Stimulated activated CD4-positive, alpha-beta T cell treated with anti-CD3 and anti-CD28 coated beads, Interleukin-4, amount 100 ng/mL, for 4 hours (primary cell): ENCODE measurements around the gene CT47C1.
"Not testable (repeated sequence)": the region's sequence is repeated elsewhere in the genome, so short reads cannot be mapped to it uniquely, and the experiment has no call there.

Experiments used
- DNase-seq, 2 experiments: peaks; one replicate each; pipeline ENCODE4 v3.0.0-alpha.2; 2020

CT47C1 gene

DNA sequence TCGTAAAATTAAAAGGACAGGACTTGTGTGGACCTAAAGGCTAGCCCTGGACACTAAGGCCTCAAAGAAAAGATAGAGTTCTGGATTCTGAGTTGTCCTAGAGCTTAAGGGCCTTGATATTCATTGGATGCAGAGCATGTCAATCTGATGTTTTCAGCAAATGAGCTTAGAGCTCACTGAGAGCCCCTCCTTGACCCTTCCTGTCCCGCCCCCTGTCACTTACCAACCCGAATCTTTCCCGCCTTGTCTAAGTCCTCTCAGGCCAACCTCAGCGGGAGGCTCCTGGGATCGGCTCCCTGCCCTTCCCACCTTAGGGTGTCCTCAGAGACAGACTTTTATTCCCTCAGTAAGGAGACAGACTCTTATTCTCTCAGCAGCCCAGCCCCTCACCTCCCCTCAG is at the start of gene CT47C1:
Gene CT47C1 (plus strand): TSS at position 250 of the 400 bp plus-strand sequence. CDS start 233 bp downstream, outside the sequence.
- no peak for DNase-seq

- no peak for DNase-seq
Measured at GRCh38 chrX:119025900-119026299, 46.9 kb upstream of the CT47C1 start.

- not testable (repeated sequence) for DNase-seq
Measured at GRCh38 chrX:119026344-119026743, 46.4 kb upstream of the CT47C1 start.

GRCh38 chrX:119027960-119028732 is 44.6 kb upstream of the CT47C1 start:
- DNase-seq: not testable (repeated sequence)

DNA sequence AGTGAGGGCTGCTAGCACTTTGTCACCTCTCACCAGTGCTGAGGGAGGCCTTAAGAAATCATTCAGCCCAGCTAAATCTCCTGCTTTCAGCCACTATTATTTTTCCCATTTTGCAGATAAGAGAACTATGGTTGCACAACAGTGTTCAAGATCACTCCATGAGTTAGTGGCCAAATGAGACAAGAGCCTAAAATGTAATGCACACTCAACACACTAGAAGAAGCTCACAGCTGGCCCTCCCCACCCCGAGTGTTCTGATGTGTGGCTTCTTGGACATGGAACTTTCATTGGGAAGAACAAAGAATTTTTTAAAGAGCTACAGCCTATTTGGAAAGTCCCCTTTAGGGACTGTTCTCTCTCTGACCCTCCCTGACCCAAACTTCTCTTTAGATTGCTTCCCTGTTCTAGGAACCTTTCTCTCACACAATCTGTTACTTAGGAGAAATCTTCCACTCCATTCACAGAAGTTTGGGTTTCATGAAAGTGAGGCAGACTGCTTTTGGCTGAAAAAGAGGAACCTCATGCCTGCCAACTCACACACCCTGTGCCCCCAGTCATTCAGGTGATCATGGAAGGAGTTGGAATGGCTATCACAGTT is 44.0 kb upstream of the CT47C1 start:
- DNase-seq: no peak

GRCh38 chrX:119029656-119030055 is 43.1 kb upstream of the CT47C1 start:
- DNase-seq: not testable (repeated sequence)

- DNase-seq: no peak
Measured at GRCh38 chrX:119030990-119031389, 41.8 kb upstream of the CT47C1 start.

- no peak for DNase-seq
Measured at GRCh38 chrX:119036107-119037029, 36.4 kb upstream of the CT47C1 start.

DNA sequence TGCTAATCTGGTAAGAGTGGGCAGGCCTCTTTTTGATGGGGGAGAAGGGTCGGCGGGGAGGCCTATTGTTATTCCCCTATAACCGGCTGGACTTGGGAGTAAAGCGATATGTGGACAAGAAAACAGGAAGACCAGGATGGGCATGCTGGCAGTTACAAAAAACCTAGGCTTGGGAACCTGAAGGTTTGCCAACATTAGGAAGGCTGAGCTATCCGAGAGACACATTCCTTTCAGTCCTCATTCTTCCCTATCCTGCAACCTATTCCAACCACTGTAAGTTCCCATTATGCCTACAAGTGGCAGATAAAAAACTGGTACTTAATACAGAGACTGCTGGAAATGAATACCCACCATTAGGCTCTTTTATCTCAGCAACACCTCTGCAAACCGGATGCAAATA is 32.4 kb upstream of the CT47C1 start:
- DNase-seq: no peak

DNA sequence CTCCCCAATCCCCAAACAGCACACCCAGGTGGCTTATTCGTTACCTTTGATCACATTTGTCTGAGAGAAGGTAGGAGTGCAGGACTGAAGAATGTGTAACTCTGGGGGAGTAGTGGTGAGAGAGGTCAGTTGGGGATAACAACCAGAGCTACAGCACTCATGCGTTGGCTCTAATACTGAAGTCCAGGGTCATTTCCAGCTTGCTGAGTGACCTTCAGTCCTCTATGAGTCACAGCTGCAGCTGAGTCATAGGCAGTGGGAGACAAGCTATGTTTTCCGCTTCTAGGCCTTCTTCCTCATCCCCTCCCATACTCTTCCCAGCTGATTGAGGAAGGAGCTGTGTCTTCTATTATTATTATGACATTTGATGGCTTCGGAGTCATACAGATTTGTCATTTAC is 31.6 kb upstream of the CT47C1 start:
- no peak for DNase-seq

- DNase-seq: no peak
Measured at GRCh38 chrX:119042040-119042439, 30.8 kb upstream of the CT47C1 start.

GRCh38 chrX:119042996-119043395 is 29.8 kb upstream of the CT47C1 start:
- no peak for DNase-seq

DNA sequence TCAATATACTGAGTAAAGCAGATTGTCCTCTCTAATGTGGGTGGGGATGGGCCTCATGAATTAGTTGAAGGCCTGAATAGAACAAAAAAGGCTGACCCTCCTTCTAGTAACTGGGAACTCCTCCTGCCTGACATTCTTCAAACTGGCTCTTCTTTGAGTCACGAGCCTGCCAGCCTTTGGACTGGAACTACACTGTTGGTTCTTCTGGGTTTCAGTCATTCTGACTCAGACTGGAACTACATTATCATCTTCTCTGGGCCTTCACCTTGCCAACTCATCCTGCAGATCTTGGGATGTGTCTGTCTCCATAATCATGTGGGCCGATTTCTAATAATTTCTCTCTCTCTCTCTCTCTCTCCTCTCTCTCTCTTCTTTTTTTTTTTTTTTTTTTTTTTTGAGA is 26.9 kb upstream of the CT47C1 start:
- no peak for DNase-seq

DNA sequence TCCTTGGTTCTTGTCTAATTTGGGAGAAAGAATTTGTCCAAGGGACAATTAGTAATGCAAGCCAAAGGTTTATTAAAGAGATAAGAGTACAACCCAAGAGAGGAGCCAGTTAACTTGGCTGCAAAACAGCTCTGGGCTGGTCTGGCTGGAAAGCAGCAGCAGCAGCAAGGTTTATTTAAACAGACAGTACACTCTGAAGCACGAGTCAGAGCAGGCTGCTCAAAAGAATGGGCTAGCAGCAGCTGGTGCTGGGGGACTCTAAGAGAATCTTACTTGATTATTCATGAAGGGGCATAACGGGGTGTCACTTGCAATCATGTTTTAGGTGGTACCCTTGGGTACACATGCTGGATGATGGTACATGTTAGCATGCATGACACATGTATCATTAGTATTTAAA is 17.1 kb upstream of the CT47C1 start:
- no peak for DNase-seq

- no peak for DNase-seq
Measured at GRCh38 chrX:119062750-119063374, 9.9 kb upstream of the CT47C1 start.

DNA sequence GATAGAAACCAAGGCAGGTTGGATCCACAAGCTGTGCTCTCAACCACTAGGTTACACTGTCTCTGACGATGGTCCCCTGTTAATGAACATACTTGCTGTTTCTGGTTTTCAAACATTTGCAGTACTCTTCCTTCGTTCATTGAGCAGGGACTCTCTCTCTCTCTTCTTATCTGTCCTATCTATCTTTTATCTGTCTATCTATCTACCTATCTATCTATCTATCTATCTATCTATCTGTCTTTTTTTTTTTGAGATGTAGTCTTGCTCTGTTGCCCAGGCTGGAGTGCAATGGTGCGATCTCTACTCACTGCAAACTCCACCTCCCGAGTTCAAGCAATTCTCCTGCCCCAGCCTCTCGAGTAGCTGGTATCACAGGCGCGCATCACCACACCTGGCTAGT is 9.4 kb upstream of the CT47C1 start:
- no peak for DNase-seq

DNA sequence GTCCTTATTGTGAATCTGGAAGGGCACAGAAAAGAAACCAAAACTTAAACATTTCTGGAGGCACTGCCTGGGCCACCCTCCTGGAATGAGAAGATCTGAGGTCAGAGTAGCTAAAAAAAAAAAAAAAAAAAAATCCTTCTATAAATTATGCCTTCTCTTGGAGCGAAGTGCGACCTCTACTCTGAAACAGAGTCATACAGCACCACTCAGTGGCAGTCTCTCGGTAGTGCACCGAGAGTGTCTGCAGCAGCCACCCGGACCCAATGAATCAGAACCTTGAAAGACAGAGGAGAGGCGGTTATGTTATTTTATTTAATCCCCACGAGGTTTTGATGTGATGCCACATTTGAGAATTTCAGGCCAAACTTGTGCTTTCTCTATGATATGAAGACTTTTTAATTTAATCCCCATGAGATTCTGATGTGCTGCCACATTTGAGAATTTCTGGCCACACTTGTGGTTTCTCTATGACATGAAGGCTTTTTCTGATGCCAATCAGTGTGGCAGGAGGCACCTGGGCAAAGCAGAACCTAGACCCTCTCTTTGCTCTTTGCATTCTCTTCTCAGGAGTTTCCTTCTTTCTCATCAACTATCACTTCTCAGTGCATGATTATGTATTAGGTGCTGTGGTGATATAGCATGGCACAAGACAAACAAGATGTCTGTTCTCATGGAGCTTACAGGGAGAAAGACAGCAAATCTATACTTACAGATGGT is 5.6 kb upstream of the CT47C1 start:
- DNase-seq: peak; percentile 21 to 25

DNA sequence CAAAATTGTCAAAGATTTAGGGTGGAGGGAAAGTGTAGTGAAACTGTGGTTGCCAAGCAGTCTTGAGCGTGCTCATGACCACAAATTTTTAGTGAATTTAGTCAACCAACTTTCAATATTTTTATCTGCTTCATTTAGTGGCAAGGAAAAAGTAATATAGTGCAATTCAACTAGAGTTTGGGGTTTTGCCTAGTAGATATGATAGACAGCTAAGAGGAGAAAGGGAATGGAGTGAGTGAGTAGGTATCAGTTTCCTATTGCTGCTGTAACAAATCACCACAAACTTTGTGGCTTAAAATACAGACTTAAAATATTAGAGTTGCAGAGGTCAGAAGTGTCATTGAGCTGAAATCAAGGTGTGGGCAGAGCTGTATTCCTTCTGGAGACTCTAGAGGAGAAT is 3.7 kb upstream of the CT47C1 start:
- DNase-seq: no peak

DNA sequence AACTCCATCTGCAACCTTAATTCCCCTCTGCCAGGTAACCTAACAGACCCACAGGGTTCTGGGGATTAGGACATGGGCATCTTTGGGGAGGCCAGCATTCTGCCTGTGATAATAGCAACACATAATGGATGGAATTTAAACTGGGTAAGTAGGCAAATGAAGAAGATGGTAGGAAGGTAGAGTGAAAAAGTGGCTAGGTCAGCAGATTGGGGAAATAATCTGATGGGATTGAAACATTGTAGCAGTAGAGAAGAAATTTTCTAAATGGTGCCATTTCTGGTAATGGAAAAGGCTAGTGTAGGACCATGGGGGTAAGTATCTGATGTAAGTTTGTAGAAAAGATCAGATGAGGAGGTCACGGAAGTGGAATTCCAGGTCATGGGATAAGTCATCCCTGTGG is 3.0 kb upstream of the CT47C1 start:
- no peak for DNase-seq

DNA sequence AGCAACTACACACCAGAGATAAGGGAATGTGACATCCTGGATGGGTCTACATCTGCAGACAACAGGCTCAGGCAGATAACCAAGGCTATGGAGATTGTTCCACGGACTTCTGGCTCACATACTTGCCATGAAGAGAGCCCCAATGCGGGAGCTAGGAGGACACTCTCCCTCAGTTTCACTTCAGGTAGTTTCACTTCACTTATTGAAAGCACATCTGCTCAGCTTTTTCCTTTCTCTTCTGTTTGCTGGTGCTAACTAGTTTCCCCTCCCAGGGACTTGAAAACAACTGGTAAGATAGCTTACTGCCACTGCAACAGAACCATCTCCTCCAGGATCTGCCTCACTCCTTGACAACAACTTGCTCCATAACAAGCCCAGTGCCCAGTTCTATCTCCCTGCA is 1.4 kb upstream of the CT47C1 start:
- DNase-seq: no peak

DNA sequence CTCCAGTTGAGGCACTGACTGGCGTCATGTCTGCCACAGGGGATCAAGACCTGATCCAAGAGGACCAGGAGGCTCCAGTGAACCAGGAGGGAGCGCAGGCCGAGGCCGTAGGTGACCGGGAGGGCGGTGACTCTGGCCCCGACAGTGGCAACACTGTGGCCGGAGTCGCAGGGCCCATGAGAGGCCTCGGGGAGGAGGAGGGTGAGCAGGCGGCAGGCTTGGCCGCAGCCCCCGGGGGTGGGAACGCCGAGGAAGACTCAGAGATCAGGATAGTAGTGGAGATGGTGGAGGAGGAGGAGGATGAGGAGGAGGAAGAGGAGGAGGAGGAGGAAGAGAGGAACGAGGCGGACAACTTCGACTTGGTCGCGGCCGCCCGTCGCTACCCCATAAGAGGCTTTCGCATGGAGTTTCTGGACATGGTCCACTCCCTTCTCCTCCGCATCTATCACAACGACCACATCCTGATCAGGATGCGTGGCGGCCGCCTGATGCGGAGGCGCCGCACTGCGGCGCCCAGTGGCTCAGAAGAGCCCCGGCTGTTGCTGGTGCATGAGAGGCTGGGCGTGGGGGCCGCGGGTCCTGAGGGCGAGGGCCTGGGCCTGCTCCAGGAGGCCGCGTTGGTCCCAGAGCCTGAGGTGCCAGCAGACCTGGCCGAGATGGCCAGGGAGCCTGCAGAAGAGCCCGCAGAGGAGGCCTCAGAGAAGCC is 560 bp downstream of the CT47C1 start:
- no peak for DNase-seq

DNA sequence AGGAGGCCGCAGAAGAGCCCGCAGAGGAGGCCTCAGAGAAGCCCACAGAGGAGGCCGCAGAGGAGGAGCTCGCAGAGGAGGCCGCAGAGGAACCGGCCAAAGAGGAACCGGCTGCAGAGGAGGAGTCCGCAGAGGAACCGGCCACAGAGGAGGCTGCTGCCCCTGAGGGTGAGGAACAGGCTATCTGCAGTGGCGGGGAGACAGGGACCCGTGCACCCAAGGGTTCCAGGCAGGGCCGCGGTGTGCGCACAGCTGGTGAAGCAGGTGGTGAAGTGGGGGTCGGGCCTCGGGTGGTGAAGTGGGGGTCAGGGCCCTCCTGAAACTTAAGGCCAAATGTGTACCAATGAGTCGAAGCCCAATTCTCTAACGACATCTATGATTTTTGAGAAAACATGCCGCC is 1.1 kb downstream of the CT47C1 start:
- no peak for DNase-seq
